HepG2 (cell line): ENCODE results near the gene ZBTB4. TPM values are rescaled to one million over a fixed set of nuclear protein-coding genes. Genes with fewer than 3 reads are reported as not detected.

ENCODE experiments used
- ATAC-seq: fragments of 200-7000 bp; cut with Tn5 transposase; 3 replicates; pipeline ENCODE4 v1.9.1; 2020; ENCODE audit warnings: mild to moderate bottlenecking, moderate library complexity
- BruUV-seq: library from RNA; stranded (reverse); fragments of 400-500 nt; replicated peaks from 2 replicates; lab custom pipeline; 2021; lab: Mats Ljungman, UMichigan
- CTCF ChIA-PET: fragments of 300-600 bp; formaldehyde crosslinking; extraction: SDS; loops from one replicate; lab custom pipeline; 2021; ENCODE audit warnings: low total read pairs, inconsistent platforms, low intra/inter-chr PET ratio; lab: Yijun Ruan, JAX
- POLR2A ChIA-PET: fragments of 350-600 bp; sonication (Branson Sonifier 250); formaldehyde crosslinking; loops from one replicate; lab custom pipeline; 2020; ENCODE audit warnings: antibody characterized with exemption, inconsistent platforms; lab: Yijun Ruan, JAX
- DNase-seq: peaks from one replicate; pipeline ENCODE4 v3.0.0-alpha.2; 2015; ENCODE audit warnings: low spot score
- FAIRE-seq: peaks from 3 replicates; lab custom pipeline; 2011; peaks lifted over from hg19 to GRCh38; lab: Jason Lieb, UNC
- H2AFZ ChIP-seq: one replicate; pipeline ENCODE4 v1.6.1; 2011; ENCODE audit warnings: low read length, inconsistent platforms
- H3K27ac ChIP-seq: fragments of 300-600 bp; 3 replicates; pipeline ENCODE4 v1.8.0; 2011; ENCODE audit warnings: mixed run types, mild to moderate bottlenecking, mixed read lengths, low read length, inconsistent platforms; ENCODE audit not compliant: insufficient read depth; ENCODE audit errors: extremely low read length
- H3K27me3 ChIP-seq, 2 experiments: fragments of 200-600 bp in 1 of 2; 2 replicates in 1 of 2; 3 replicates in 1 of 2; pipeline versions ENCODE4 v1.6.0 to v1.8.0; 2011; ENCODE audit warnings: low read length in 2 of 2, mild to moderate bottlenecking in 2 of 2, moderate library complexity in 2 of 2, inconsistent platforms in 1 of 2; ENCODE audit not compliant: insufficient read depth in 2 of 2, control insufficient read depth in 1 of 2
- H3K36me3 ChIP-seq, 2 experiments: fragments of 200-600 bp in 1 of 2; replicated peaks in 1 of 2; 2 replicates in 1 of 2; 3 replicates in 1 of 2; pipeline versions ENCODE4 v1.5.1 to v1.8.0; 2011; ENCODE audit warnings: low read length in 2 of 2, inconsistent platforms in 1 of 2; ENCODE audit not compliant: insufficient read depth in 2 of 2, control insufficient read depth in 1 of 2
- H3K4me1 ChIP-seq: 2 replicates; pipeline ENCODE4 v1.5.1; 2012; ENCODE audit warnings: low read length, inconsistent platforms; ENCODE audit not compliant: insufficient read depth
- H3K4me2 ChIP-seq: 2 replicates; pipeline ENCODE4 v1.6.0; 2011; ENCODE audit warnings: low read depth, low read length, inconsistent platforms
- H3K4me3 ChIP-seq, 3 experiments: fragments of 200-600 bp in 1 of 3; sonication (generic), shearing (Covaris generic) in 1 of 3; replicated peaks in 1 of 3; 2 replicates each; pipeline ENCODE4 v1.5.1; 2011 to 2016; ENCODE audit warnings: low read length in 3 of 3, inconsistent platforms in 2 of 3, low read depth in 2 of 3, mild to moderate bottlenecking in 2 of 3, control low read depth in 1 of 3, mixed read lengths in 1 of 3; ENCODE audit not compliant: insufficient read depth in 1 of 3
- H3K79me2 ChIP-seq: one replicate; pipeline ENCODE4 v1.6.1; 2011; ENCODE audit warnings: low read length, inconsistent platforms; ENCODE audit not compliant: insufficient read depth
- H3K9ac ChIP-seq: 2 replicates; pipeline ENCODE4 v1.6.0; 2011; ENCODE audit warnings: mild to moderate bottlenecking, low read depth, low read length, inconsistent platforms; ENCODE audit not compliant: insufficient read depth
- H3K9me3 ChIP-seq: 2 replicates; pipeline ENCODE4 v1.5.1; 2012; ENCODE audit warnings: mild to moderate bottlenecking, low read length
- H4K20me1 ChIP-seq: 2 replicates; pipeline ENCODE4 v1.6.0; 2011; ENCODE audit warnings: inconsistent platforms, mild to moderate bottlenecking, low read length, moderate library complexity; ENCODE audit not compliant: insufficient read depth
- AGO2 ChIP-seq: fragments of 200-400 bp; formaldehyde crosslinking; optimal IDR thresholded peaks from 2 replicates; pipeline ENCODE3; 2017; ENCODE audit warnings: mild to moderate bottlenecking, low read depth, low read length, moderate library complexity
- HNRNPL ChIP-seq: fragments of 200-400 bp; formaldehyde crosslinking; IDR thresholded peaks from 2 replicates; pipeline ENCODE4 v1.6.1; 2017; ENCODE audit warnings: mild to moderate bottlenecking, low read depth, low read length
- MAFG ChIP-seq: sonication (generic); formaldehyde crosslinking; IDR thresholded peaks from 2 replicates; pipeline ENCODE4 v1.5.1; 2020; ENCODE audit warnings: mild to moderate bottlenecking, missing genetic modification reagents
- ZNF687 ChIP-seq: sonication (generic); formaldehyde crosslinking; IDR thresholded peaks from 2 replicates; pipeline ENCODE4 v1.5.1; 2020; ENCODE audit warnings: mild to moderate bottlenecking, missing genetic modification reagents, moderate library complexity
- WGBS: methylation state at CpG from one replicate; pipeline ENCODE4 v1.1.6; 2017; ENCODE audit warnings: low lambda C conversion rate; 5-methylcytosine and 5-hydroxymethylcytosine counted together
- in situ Hi-C: cut with HindIII; loops from 2 replicates; pipeline ENCODE4 v1.10.0; 2017; ENCODE audit warnings: low pct_unique_long_range_greater_than_20kb; ENCODE audit not compliant: extremely low pct_ligation_motif_present
- intact Hi-C: fragments of 100-400 bp; cut with micrococcal nuclease; formaldehyde crosslinking; loops from one replicate; pipeline ENCODE4 v1.10.0; 2022; ENCODE audit not compliant: unreplicated experiment
- polyA plus RNA-seq, 8 experiments: library from polyadenylated mRNA; depleted of rRNA in 3 of 8; stranded (reverse) in 7 of 8; unstranded in 1 of 8; fragments of >200 nt; fragmentation: Illumina TruSeq in 4 of 8; extraction: Trizol in 4 of 8; gene quantifications; 2 replicates each; pipeline versions ENCODE4 v1.2.1 to v1.2.3, GENCODE V29; 2011 to 2016; ENCODE audit warnings: low read depth in 4 of 8, missing spikeins in 1 of 8, mixed read lengths in 1 of 8; ENCODE audit not compliant: insufficient read depth in 1 of 8
- total RNA-seq, 5 experiments: library from RNA; depleted of rRNA; stranded (reverse); fragments of >200 nt; fragmentation: Illumina TruSeq; extraction: Trizol; gene quantifications; 2 replicates each; pipeline ENCODE4 v1.2.3, GENCODE V29; 2016; ENCODE audit warnings: low read depth in 1 of 5

The ZBTB4 gene
- total and polyA plus RNA-seq, 2 of the 13 experiments (the other 11 are each of a cell fraction or from before 2014, with no cell fraction given) = 4.3 to 7.4 TPM

- FAIRE-seq = no peak
- Histone ChIP-seq H3K27ac (no peak overlapping the region), H3K9ac (no peak overlapping the region), H3K9me3 (no peaks in the 10 kb centered on the region), H3K36me3 (0 out of 5 replicates have a peak, but pooled peaks cover 0 to 2% of the 10 kb centered on the region in 2 experiments), H3K79me2 (no peaks in the 10 kb centered on the region), H3K27me3 (no peaks in the 10 kb centered on the region), H3K4me1 (peaks cover 3% of the 10 kb centered on the region), H3K4me2 (no peak overlapping the region), H4K20me1 (no peaks in the 10 kb centered on the region), H2AFZ (no peak overlapping the region), H3K4me3 (no peak overlapping the region)
- CTCF ChIA-PET = no interaction called here
- DNase-seq = no peak
- POLR2A ChIA-PET = no interaction called here
- 91% methylated on average over 25 of the region's 25 CpGs for WGBS
- BruUV-seq = no TSS peak
- in situ Hi-C loops (no loop called here), intact Hi-C loops (no loop called here)
- TF ChIP-seq HNRNPL = 0 out of 2 replicates have a peak, but pooled peaks have one; percentile 18
- TF ChIP-seq ZNF687 = 0 out of 2 replicates have a peak, but pooled peaks have one; percentile 15
- TF ChIP-seq AGO2 = peak; percentile 67
- TF ChIP-seq MAFG (CRISPR knock-in tag) = no peak
- no peak for ATAC-seq
Measured at GRCh38 chr17:7410634-7411426, 68.6 kb downstream of the ZBTB4 start.
